RPMI7951 (cell line): ENCODE results near the gene MICAL3. TPM values are rescaled to one million over a fixed set of nuclear protein-coding genes. Genes with fewer than 3 reads are reported as not detected.

Experiments
- DNase-seq: peaks from one replicate; pipeline ENCODE4 v3.0.0-alpha.2; 2012; ENCODE audit warnings: low read depth
- total RNA-seq: library from RNA; depleted of rRNA; stranded (reverse); fragments of >200 nt; shearing (Covaris generic); gene quantifications from 2 replicates; pipeline ENCODE4 v1.2.3, GENCODE V29; 2014

Gene MICAL3
- total RNA-seq, 1 experiment from 2014 or later = 16.0 TPM

GRCh38 chr22:17869285-17870096, 154.9 kb downstream of the MICAL3 start:
- no peak for DNase-seq

GRCh38 chr22:17868771-17869170, 155.6 kb downstream of the MICAL3 start:
- DNase-seq = no peak

GRCh38 chr22:17867160-17867785, 157.1 kb downstream of the MICAL3 start:
- DNase-seq = no peak

GRCh38 chr22:17866621-17867020, 157.7 kb downstream of the MICAL3 start:
- no peak for DNase-seq

GRCh38 chr22:17866127-17866526, 158.2 kb downstream of the MICAL3 start:
- DNase-seq = peak; percentile 28

GRCh38 chr22:17865183-17866055, 158.9 kb downstream of the MICAL3 start:
- DNase-seq = no peak

GRCh38 chr22:17864398-17865182, 159.8 kb downstream of the MICAL3 start:
- no peak for DNase-seq

GRCh38 chr22:17862646-17863181, 161.6 kb downstream of the MICAL3 start:
- DNase-seq = peak; percentile 89

GRCh38 chr22:17861909-17862308, 162.5 kb downstream of the MICAL3 start:
- DNase-seq = no peak

- no peak for DNase-seq
Observed at GRCh38 chr22:17860220-17860965, 164.0 kb downstream of the MICAL3 start.

GRCh38 chr22:17858033-17858432, 166.3 kb downstream of the MICAL3 start:
- no peak for DNase-seq

GRCh38 chr22:17855572-17856290, 168.6 kb downstream of the MICAL3 start:
- no peak for DNase-seq

- DNase-seq = no peak
Observed at GRCh38 chr22:17853073-17853472, 171.3 kb downstream of the MICAL3 start.

GRCh38 chr22:17851759-17852158, 172.6 kb downstream of the MICAL3 start:
- DNase-seq = no peak

GRCh38 chr22:17847360-17848078, 176.8 kb downstream of the MICAL3 start:
- peak; percentile 95 for DNase-seq

GRCh38 chr22:17846326-17846992, 177.9 kb downstream of the MICAL3 start:
- DNase-seq = no peak

- DNase-seq = no peak
Observed at GRCh38 chr22:17845790-17846189, 178.6 kb downstream of the MICAL3 start.

GRCh38 chr22:17845327-17845726, 179.0 kb downstream of the MICAL3 start:
- no peak for DNase-seq

GRCh38 chr22:17844150-17844549, 180.2 kb downstream of the MICAL3 start:
- no peak for DNase-seq
